ENCODE measurements around the gene AKAP13.

GRCh38 chr15:85770096-85771041, 390.0 kb downstream of the AKAP13 start:
- TF ChIP-seq CTCF (IDR thresholded peaks at IDR 0.05) (no peak), POLR2A (IDR thresholded peaks at IDR 0.05) (no peak), POLR2AphosphoS5 (IDR thresholded peaks at IDR 0.05) (no peak)

Measured in breast epithelium (tissue), 3 donors.